OCI-LY3 (cell line): ENCODE results near the gene AANAT.

Experiments
- H2AFZ ChIP-seq: fragments of 200-600, 300-600 bp; shearing (Covaris generic); 2 replicates; pipeline ENCODE4 v1.6.0; 2014; ENCODE audit warnings: antibody characterized with exemption, low read depth, low read length
- H3K27ac ChIP-seq: fragments of 200-600, 300-600 bp; sonication (generic); 2 replicates; pipeline ENCODE4 v1.5.1; 2014; ENCODE audit warnings: mild to moderate bottlenecking, low read length, moderate library complexity, mixed read lengths
- H3K27me3 ChIP-seq: fragments of 200-600, 300-600 bp; sonication (generic); 2 replicates; pipeline ENCODE4 v1.6.1; 2014; ENCODE audit warnings: low read depth, low read length, mixed read lengths
- H3K36me3 ChIP-seq: fragments of 200-600, 300-600 bp; sonication (generic); replicated peaks from 2 replicates; pipeline ENCODE3; 2014; ENCODE audit warnings: low read depth, low read length, mixed read lengths
- H3K4me1 ChIP-seq: fragments of 300-600, 200-600 bp; sonication (generic); 2 replicates; pipeline ENCODE4 v1.6.1; 2014; ENCODE audit warnings: low read length, mixed read lengths
- H3K4me2 ChIP-seq: fragments of 200-600, 300-600 bp; sonication (generic); 2 replicates; pipeline ENCODE4 v1.6.1; 2014; ENCODE audit warnings: low read length, mixed read lengths
- H3K4me3 ChIP-seq: fragments of 300-600, 200-600 bp; sonication (generic); 2 replicates; pipeline ENCODE4 v1.5.1; 2014; ENCODE audit warnings: antibody characterized with exemption, mild to moderate bottlenecking, low read length, moderate library complexity
- H3K79me2 ChIP-seq: fragments of 300-600, 200-600 bp; shearing (Covaris generic); 2 replicates; pipeline ENCODE4 v1.6.1; 2014; ENCODE audit warnings: mild to moderate bottlenecking, low read length, mixed read lengths
- H3K9ac ChIP-seq: fragments of 300-600, 200-600 bp; shearing (Covaris generic); 2 replicates; pipeline ENCODE4 v1.6.0; 2014; ENCODE audit warnings: mild to moderate bottlenecking, low read length, moderate library complexity
- H3K9me3 ChIP-seq: fragments of 200-600, 300-600 bp; shearing (Covaris generic); 2 replicates; pipeline ENCODE4 v1.6.1; 2014; ENCODE audit warnings: low read length, mixed read lengths; ENCODE audit not compliant: insufficient read depth
- H4K20me1 ChIP-seq: fragments of 200-600, 300-600 bp; sonication (generic); 2 replicates; pipeline ENCODE4 v1.6.1; 2016; ENCODE audit warnings: low read length, mixed read lengths; ENCODE audit not compliant: insufficient read depth
- EZH2phosphoT487 ChIP-seq: fragments of 200-600 bp; shearing (Covaris generic); IDR thresholded peaks from 2 replicates; pipeline ENCODE4 v1.6.1; 2018; ENCODE audit warnings: antibody characterized with exemption, mixed run types, low read depth
- TF ChIP-seq, protein P1 (sequence below): fragments of 200-600, 300-600 bp; sonication (generic); IDR thresholded peaks from 2 replicates; pipeline ENCODE4 v1.5.1; 2014; ENCODE audit warnings: antibody characterized with exemption, low read length, low read depth

The AANAT gene

DNA sequence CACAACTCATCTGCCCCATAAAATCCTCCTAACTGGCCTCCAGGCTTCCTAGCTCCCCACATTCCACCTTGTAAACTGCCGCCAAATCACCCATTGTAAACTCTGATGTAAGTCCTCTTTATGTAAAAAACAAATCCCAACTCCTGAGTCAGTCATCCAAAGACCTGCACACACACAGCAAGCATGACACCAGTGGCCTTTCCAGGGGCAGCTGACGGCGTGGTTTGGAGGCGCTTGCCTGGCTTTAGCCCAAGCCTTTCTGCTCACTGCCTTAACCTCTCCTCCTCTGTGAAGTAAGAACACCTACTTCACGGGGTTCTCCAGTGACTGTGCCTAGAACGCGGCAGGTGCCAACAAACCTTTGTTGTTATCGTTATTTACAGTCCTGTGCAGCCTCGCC, 28.5 kb upstream of the AANAT start:
- peaks cover 68% of the 10 kb centered on the region for H4K20me1 ChIP-seq

DNA sequence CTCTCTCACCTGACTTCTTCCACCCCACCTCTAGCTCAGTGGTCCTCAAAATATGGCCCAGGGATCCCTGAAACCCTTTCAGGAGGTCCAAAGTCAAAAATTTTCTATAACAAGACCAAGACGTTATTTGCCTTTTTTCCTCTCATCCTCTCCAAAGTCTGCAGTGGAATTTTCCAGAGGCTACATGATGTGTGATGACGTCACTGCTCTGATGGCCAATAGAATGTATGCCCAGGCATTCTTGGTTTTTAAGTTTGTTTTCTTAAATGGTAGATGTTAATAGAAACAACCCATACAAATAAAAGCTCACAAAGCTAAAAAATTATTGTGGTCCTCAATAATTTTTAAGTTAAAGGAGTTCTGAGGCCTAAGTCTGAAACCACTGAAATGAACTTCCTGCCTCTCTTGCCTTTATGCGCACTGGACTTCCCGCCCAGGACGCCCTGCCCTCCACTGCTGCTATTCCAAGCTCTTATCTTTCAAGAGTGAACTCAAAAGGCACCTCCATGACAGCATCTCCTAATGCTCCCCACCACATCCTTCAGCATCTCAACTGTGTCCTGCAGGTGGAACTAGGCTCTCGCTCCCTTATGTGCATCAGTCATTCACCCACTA, 28.0 kb upstream of the AANAT start:
- Histone ChIP-seq H3K9me3 (no peaks in the 10 kb centered on the region), H3K9ac (no peak overlapping the region), H3K27ac (no peak overlapping the region), H3K4me2 (no peak overlapping the region), H4K20me1 (peaks cover 70% of the 10 kb centered on the region), H2AFZ (no peak overlapping the region), H3K27me3 (no peaks in the 10 kb centered on the region), H3K79me2 (peaks cover 88% of the 10 kb centered on the region), H3K4me1 (peaks cover 10% of the 10 kb centered on the region), H3K4me3 (no peak overlapping the region), H3K36me3 (no peaks in the 10 kb centered on the region)
- TF ChIP-seq, protein P1, sequence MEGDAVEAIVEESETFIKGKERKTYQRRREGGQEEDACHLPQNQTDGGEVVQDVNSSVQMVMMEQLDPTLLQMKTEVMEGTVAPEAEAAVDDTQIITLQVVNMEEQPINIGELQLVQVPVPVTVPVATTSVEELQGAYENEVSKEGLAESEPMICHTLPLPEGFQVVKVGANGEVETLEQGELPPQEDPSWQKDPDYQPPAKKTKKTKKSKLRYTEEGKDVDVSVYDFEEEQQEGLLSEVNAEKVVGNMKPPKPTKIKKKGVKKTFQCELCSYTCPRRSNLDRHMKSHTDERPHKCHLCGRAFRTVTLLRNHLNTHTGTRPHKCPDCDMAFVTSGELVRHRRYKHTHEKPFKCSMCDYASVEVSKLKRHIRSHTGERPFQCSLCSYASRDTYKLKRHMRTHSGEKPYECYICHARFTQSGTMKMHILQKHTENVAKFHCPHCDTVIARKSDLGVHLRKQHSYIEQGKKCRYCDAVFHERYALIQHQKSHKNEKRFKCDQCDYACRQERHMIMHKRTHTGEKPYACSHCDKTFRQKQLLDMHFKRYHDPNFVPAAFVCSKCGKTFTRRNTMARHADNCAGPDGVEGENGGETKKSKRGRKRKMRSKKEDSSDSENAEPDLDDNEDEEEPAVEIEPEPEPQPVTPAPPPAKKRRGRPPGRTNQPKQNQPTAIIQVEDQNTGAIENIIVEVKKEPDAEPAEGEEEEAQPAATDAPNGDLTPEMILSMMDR: no peak
- TF ChIP-seq EZH2phosphoT487: no peak

More for the DNA sequence above, 28.5 kb upstream of the AANAT start:
- Histone ChIP-seq H2AFZ (no peak overlapping the region), H3K36me3 (no peaks in the 10 kb centered on the region), H3K9ac (no peak overlapping the region), H3K79me2 (peaks cover 87% of the 10 kb centered on the region), H3K4me1 (peaks cover 10% of the 10 kb centered on the region), H3K9me3 (no peaks in the 10 kb centered on the region), H3K27me3 (no peaks in the 10 kb centered on the region), H3K4me3 (no peak overlapping the region), H3K27ac (no peak overlapping the region), H3K4me2 (no peak overlapping the region)
- no peak for TF ChIP-seq EZH2phosphoT487
- TF ChIP-seq, protein P1: no peak

DNA sequence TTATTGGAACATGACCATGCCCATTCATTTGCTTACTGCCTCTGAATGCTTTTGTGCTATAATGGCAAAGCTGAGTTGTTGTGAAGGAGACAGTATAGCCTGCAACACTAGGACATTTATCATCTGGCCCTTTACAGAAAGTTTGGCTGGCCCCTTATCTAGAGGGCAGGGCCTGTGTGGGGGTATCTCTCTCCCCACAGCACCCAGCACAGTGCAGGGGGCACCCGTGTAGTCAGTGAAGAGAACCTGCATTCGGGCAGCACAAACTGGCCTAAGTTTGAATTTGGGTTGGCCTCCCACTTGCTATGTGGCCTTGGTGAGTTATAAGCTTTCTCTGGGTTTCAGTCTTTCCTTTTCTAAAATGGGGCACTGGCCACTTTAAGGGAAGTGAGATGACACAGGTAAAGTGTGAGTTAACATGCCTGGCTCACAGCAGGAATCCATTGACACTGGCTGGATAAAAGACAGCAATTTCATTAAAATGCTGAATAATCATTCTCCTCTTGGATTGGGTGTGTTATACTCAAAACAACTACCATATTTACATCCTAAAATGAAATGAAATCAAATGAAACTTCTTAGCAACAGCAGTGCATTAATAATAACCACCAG, 26.5 kb upstream of the AANAT start:
- H2AFZ ChIP-seq: no peak overlapping the region
- H3K9me3 ChIP-seq: no peaks in the 10 kb centered on the region
- peaks cover 75% of the 10 kb centered on the region for H4K20me1 ChIP-seq
- H3K4me2 ChIP-seq: no peak overlapping the region
- peaks cover 91% of the 10 kb centered on the region for H3K79me2 ChIP-seq
- H3K4me1 ChIP-seq: peaks cover 15% of the 10 kb centered on the region
- H3K36me3 ChIP-seq: no peaks in the 10 kb centered on the region
- no peak overlapping the region for H3K4me3 ChIP-seq
- H3K27ac ChIP-seq: no peak overlapping the region
- TF ChIP-seq, protein P1: no peak
- TF ChIP-seq EZH2phosphoT487: no peak
- H3K27me3 ChIP-seq: no peaks in the 10 kb centered on the region
- H3K9ac ChIP-seq: no peak overlapping the region

DNA sequence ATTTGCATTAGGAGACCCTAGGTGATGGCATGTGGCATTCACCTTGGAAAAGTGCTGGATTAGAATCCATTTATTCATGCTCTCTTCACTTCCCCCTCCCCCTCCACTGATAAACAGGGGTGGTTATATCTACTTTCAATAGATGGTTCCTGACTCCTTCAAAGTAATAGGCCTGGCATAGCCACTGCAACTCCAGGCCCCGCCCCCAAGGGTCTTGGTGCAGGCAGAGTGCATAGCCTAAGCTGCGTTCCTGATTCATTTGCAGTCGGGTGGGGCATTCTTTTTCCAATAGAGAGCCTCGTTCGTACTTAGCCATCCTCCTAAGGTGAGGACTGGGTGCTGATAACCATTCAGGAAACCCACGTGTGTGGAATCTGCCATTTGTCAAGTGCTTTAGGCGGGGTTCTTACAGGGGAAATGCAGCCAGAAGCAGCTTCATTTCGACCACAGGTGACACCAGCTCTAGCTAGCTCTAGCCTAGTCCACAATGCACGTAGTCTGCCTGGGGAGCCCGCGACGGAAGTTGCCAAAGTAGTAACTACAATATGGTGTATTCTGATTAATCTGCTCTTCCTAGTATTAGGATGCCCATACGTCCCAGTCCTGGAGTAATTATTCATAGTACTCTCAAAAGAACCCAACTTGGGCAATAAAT, 25.6 kb upstream of the AANAT start:
- Histone ChIP-seq H3K4me2 (no peak overlapping the region), H3K4me1 (peaks cover 15% of the 10 kb centered on the region), H3K27me3 (no peaks in the 10 kb centered on the region), H4K20me1 (peaks cover 80% of the 10 kb centered on the region), H3K79me2 (peaks cover 94% of the 10 kb centered on the region), H2AFZ (no peak overlapping the region), H3K27ac (no peak overlapping the region), H3K4me3 (no peak overlapping the region), H3K9ac (no peak overlapping the region), H3K36me3 (no peaks in the 10 kb centered on the region), H3K9me3 (no peaks in the 10 kb centered on the region)
- TF ChIP-seq EZH2phosphoT487: no peak
- TF ChIP-seq, protein P1: no peak
